Stimulated activated CD4-positive, alpha-beta T cell treated with anti-CD3 and anti-CD28 coated beads, Interleukin-1b, Interleukin-23, amount 100 ng/mL, for 48 hours (primary cell): ENCODE results near the gene MRPL38.

Experiments
- DNase-seq: peaks from one replicate; pipeline ENCODE4 v3.0.0-alpha.2; 2020

The MRPL38 gene

DNA sequence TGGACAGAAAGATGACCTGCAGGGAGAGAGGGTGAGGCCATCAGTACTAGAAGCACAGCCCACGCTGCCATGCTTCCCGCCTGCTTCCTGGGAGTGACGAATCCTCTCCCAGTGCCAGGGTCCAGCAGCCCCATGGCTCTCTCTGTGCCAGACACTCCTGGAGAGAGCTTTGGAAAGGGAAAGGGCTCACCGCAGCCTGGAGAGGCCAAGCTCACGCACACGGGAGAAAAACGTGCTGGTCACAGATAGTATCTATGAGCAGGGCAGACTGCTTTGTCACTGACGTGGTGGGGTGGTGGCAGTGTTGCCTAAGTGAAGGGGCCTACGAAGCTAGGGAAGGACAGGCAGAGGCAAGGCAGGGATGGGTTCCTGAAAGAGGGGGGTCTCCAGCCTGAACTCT, 55.0 kb downstream of the MRPL38 start:
- DNase-seq, result no peak

DNA sequence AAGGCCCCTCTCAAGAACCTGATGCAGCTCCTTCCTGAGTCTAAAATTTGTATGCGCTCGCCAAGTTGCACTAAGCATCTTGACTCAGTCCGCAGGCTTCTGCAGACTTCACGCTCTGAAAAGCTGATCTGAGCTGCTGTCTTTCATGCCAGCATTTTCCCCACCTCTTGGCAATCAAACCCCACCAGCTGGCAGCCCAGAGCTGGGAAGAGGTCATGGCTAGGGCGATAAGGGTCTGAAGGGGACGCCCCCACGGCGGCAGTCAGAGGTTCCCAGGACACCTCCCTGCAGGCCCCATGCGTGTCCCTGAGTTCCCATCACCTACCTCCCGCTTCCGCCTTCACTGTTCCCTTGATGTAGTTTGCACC, 55.4 kb downstream of the MRPL38 start:
- no peak for DNase-seq
